Stimulated activated CD4-positive, alpha-beta T cell treated with anti-CD3 and anti-CD28 coated beads, Interleukin-15, amount 100 ng/mL, for 48 hours (primary cell): ENCODE measurements around the gene HEATR5A.
"Not testable (repeated sequence)": the region's sequence is repeated elsewhere in the genome, so short reads cannot be mapped to it uniquely, and the experiment has no call there.

Experiments
- DNase-seq, 2 donors: peaks; one replicate each; pipeline ENCODE4 v3.0.0-alpha.2; 2020; ENCODE audit warnings: low read depth in 2 of 2

HEATR5A gene

DNA sequence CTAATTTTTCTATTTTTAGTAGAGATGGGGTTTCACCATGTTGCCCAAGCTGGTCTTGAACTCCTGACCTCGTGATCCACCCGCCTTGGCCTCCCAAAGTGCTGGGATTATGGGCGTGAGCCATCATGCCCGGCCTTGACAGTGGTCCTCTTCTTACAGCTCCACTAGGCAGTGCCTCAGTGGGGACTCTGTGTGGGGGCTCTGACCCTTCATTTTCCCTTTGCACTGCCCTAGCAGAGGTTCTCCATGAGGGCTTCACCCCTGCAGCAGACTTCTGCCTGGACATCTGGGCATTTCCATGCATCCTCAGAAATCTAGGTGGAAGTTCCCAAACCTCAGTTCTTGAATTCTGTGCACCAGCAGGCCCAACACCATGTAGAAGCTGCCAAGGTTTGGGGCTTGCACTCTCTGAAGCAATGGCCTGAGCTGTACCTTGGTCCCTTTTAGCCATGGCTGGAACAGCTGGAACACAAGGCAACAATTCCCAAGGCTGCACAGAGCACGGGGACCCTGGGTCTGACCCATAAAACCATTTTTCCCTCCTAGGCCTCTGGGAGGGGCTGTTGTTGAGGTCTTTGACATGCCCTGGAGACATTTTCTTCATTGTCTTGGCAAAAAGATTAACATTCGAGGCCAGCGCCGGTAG lies 90.4 kb downstream of the HEATR5A start:
- DNase-seq, result not testable (repeated sequence)

- no peak for DNase-seq
Observed at GRCh38 chr14:31326111-31326510, 94.2 kb downstream of the HEATR5A start.

GRCh38 chr14:31323419-31323818 lies 96.9 kb downstream of the HEATR5A start:
- no peak for DNase-seq

DNA sequence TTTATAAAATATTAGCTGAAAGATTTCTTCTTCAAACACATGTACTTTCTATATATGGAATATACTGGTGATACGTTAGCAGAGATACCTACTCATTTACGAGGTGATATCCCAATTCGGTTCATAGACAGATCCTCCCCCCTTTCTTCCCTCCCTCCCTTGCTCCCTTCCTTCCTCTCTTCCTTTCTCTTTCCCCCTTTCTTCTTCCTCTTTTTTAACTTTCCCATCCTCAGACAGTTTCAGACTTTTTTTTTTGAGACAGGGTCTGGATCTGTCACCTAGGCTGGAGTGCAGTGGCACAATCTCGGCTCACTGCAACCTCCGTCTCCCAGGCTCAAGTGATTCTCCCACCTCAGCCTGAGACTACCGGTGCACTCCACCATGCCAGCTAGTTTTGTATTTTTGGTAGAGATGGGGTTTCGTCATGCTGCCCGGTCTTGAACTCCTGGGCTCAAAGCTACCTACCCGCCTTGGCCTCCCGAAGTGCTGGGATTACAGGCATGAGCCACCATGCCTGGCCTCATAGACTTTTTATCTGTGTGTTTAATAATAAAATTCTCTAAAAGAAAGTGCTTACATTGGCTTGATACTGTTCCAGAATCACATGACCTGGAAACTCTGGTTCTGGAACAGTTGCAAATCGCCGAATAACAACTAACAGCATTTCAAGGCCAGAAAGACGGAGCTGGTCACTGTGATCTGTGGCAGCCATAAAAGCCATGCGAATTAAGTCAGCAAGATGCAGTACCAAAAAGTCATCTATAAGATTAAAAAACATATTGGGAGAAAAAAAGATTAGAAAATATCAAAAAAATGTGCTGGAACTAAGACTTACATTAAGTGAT lies 99.2 kb downstream of the HEATR5A start:
- DNase-seq, result no peak

DNA sequence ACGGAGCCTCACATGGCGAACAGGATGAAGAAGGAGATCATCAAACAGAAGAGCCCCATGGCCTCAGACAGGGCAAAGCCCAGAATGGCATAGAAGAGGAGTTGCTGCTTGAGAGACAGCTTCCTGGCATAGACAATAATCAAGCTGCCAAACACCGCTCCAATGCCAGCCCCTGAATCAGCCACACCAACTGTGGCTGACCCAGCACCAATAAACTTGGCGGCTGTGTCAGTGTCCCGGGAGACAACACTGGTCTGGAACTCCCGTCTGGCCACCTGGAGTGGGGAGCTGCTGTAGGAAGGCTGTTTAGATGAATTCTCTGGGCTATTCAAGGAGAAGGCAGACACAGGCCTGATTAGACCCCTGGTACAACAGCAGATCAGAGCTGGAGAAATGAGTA lies 100.1 kb downstream of the HEATR5A start:
- DNase-seq, result no peak

DNA sequence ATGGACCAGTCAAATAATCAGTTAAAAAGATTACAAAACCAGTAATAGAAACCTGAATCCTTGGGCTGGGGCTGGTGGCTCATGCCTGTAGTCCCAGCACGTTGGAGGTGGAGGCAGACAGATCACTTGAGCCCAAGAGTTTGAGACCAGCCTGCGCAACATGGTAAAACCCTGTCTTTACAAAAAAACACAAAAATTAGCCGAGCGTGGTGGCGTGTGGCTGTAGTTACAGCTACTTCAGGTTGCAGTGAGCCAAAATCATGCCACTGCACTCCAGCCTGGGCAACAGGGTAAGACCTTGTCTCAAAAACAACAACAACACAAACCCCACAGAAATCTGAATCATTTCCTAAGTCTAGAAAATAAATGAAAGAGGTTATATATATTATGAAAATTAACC lies 100.6 kb downstream of the HEATR5A start:
- no peak for DNase-seq

- no peak for DNase-seq
Observed at GRCh38 chr14:31312934-31313333, 107.4 kb downstream of the HEATR5A start.

GRCh38 chr14:31312370-31312769 lies 108.0 kb downstream of the HEATR5A start:
- DNase-seq, result not testable (repeated sequence)

GRCh38 chr14:31307618-31308017 lies 112.7 kb downstream of the HEATR5A start:
- no peak for DNase-seq

DNA sequence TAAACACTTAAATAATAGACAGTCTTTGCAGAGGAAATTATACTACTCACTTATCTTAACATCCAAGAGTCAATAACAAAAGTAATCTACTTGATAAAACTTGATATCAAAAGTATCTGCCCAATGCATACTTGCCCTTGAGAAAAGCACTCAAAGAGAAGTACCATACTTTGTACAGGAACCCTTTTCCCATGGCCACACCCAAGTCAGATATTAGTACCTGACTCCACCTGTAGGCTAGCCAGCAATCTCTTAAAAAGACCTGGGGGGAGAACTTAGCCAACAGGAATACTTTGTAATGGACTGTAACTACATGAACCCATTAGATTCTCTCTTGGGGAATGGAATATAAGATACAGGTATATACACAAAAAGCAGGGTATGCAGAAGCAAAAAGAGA lies 113.2 kb downstream of the HEATR5A start:
- DNase-seq, result no peak

DNA sequence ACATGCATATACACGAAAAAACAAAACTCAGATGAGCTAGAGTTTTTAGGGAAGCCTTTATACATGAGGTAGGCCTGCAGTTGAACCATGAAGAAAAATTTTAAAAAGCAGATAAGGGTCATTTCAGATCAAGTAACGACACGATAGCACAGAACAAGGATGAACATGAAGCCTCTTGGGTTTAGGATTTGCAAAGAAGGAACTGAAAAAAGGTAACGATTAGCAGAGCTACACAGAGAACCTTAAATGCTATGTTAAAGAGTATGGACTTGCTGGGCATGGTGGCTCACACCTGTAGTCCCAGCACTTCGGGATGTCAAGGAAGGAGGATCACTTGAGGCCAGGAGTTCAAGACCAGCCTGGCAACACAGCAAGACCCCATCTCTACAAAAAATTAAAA lies 116.7 kb downstream of the HEATR5A start:
- no peak for DNase-seq

GRCh38 chr14:31300883-31301282 lies 119.5 kb downstream of the HEATR5A start:
- DNase-seq, result no peak

DNA sequence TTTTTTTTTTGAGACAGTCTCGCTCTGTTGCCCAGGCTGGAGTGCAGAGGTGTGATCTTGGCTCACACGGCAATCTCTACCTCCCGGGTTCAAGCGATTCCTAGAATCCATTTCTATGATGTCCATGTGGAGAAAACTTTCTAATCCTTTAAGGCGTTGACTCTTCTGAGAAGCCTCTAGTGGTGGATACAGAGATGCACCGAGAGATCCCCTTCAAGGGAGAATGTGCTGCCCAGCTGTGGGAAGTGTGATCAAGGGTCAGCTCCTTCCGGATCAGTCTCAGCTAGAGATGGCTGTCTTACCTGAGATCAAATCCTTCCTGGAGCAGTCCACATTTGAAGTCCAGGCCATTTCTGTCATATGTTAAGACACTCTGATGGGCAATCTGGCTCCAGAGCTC lies 120.1 kb downstream of the HEATR5A start:
- no peak for DNase-seq

DNA sequence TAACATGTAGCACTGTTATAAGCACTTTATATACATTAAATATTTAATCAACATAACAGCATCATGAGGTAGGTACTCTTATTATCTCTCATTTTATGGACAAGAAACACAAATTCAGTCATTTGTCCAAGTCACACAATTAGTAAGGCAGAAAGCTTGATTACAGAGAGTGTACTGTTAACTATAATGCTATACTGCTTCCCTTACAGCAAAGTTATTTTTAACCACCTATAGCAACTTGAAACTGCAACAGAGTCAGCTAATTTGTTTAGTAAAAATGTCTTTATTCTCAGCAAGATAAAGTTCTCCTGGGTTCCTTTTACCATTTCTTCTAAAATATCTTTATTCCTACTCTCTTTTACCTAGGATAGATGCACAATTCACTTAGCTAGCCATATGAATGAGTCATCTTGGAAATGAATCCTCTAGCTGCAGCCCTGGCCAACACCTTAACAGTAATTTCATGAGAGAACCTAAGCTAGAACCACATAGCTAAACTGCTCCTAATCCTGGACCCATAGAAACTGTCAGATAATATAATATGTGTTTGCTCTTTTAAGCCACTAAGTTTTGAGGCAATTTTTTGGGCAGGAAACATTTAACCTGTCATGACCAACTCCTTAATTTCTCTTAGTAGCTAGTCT lies 122.5 kb downstream of the HEATR5A start:
- DNase-seq, result no peak

DNA sequence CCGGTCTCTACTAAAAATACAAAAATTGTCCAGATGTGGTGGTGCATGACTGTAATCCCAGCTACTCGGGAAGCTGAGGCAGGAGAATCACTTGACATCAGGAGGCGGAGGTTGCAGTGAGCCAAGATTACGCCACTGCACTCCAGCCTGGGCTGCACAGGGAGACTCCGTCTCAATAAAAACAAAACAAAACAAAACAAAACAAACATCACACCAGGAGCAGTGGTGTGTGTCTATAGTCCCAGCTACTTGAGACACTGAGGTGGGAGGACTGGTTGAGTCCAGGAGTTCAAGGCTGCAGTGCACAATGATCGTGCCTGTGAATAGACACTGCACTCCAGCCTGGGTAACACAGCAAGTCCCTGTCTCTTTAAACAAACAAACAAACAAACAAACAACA lies 123.2 kb downstream of the HEATR5A start:
- DNase-seq, result no peak

- no peak for DNase-seq
Observed at GRCh38 chr14:31294746-31295405, 125.5 kb downstream of the HEATR5A start.

DNA sequence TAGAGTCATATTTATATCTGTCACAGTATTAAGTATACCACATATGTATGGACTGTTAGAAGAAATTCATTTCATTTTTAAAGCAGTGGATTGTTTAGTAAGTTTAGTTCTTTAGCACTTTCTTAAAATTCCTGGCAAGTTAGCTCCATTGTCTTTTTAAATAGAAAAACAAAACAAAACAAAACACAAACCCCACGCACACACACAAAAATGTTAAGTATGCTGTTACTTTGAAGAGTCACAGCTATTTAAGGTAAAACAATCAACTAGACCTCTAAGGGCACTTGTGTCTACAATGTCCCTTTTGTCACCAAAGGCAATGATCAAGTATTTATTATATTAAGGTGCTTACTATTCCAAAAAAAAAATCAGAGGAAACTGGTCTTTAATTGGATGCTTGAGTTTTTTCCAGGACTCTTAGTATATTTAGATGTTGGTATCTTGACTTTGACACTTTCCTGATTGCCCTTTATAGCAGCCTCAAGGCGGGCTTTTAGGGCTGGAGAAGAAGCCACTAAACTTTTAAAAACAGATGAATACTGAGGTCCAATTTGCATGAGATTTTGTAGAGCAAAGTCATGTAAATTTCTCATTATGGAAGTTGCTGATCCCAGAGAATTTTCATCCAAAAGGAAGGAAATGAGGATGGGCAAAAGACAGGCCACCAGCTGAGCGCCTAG lies 127.3 kb downstream of the HEATR5A start:
- DNase-seq, result no peak

DNA sequence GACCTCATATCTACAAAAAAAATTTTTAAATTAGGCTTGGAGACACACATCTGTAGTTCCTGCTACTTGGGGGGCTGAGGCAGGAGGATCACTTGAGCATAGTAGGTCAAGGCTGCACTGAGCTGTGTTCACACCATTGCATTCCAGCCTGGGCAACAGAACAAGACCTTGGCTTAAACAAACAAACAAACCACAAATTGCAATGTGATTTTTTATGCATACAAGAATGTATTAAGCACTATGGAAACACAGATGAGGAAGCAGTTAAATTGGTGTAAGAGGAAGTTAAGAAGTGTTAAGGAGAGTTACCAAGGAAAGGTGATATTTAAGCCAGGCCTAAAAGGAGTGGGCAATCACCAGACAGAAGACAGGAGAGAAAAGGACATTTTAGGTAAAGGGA lies 129.1 kb downstream of the HEATR5A start:
- no peak for DNase-seq

GRCh38 chr14:31287294-31287972 lies 132.9 kb downstream of the HEATR5A start:
- DNase-seq, result no peak

GRCh38 chr14:31286456-31287293 lies 133.7 kb downstream of the HEATR5A start:
- DNase-seq, result no peak
